OCI-M2 (cell line): ENCODE data around the gene TKTL1.
"Not testable (repeated sequence)": the region's sequence is repeated elsewhere in the genome, so short reads cannot be mapped to it uniquely, and the experiment has no call there.

Source experiments
- DNase-seq: peaks from one replicate; lab custom pipeline; 2025; ENCODE audit not compliant: unreplicated experiment; lab: John Stamatoyannopoulos, UW

The TKTL1 gene, protein sequence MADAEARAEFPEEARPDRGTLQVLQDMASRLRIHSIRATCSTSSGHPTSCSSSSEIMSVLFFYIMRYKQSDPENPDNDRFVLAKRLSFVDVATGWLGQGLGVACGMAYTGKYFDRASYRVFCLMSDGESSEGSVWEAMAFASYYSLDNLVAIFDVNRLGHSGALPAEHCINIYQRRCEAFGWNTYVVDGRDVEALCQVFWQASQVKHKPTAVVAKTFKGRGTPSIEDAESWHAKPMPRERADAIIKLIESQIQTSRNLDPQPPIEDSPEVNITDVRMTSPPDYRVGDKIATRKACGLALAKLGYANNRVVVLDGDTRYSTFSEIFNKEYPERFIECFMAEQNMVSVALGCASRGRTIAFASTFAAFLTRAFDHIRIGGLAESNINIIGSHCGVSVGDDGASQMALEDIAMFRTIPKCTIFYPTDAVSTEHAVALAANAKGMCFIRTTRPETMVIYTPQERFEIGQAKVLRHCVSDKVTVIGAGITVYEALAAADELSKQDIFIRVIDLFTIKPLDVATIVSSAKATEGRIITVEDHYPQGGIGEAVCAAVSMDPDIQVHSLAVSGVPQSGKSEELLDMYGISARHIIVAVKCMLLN

DNA sequence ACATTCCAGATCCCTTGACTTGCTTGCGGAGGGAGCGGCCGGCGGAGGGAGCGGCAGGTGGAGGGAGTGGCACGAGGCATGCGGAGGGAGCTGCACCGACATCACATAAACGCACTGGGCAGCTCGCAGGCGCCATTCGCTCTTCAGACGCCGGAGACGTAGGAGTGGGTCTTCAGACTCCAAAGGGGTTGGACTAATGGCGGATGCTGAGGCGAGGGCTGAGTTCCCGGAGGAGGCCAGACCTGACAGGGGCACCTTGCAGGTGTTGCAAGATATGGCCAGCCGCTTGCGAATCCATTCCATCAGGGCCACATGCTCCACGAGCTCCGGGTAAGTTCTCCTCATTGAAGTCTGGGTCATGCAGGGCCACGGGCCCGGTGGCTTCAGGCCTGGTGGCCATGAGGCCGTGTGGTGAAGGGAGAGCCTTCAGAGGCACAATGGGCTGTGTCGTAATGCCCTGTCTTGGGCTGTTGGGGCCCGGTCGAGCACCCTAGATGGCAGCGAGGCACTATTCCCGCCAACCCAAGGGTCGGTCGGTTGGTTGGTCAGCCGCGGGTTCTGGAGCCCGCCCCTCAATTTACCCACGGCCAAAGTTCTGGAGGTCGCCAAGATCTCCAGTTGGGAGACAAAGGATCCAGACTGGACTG is at the start of gene TKTL1:
Gene TKTL1, plus strand, starts transcription at position 132 of the 647 bp plus-strand sequence. Its CDS starts 65 bp downstream, at position 197.
- DNase-seq = no peak

DNA sequence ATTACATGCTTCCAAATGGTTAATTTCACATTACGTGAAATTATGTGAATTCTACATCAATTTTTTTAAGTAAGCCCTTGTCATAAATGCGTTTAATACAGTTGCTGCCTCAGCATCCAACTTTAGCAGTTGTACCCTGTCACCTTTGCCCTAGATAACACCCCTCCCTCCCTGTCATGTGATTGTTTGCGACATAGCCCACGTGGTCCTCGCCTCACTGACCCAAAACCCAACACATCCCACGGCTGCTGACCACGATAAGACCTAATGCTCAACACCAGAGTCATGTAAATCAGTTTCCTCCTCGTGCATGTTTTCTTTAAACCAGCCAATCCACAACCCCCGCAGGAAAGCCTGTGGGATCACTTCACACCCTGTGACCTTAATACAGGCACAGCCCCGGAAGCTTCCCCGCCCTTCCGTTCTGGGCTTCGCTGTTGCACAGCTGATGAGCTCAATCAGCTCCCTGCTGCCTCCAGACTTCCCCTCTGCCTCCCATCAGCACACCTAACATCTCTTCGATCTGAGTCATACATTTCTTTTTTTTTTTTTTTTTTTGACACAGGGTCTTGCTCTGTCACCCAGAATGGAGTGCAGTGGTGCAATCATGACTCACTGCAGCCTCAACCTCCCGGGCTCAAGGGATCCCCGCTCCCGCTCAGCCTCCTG is 48.1 kb upstream of the TKTL1 start:
- DNase-seq = not testable (repeated sequence)

DNA sequence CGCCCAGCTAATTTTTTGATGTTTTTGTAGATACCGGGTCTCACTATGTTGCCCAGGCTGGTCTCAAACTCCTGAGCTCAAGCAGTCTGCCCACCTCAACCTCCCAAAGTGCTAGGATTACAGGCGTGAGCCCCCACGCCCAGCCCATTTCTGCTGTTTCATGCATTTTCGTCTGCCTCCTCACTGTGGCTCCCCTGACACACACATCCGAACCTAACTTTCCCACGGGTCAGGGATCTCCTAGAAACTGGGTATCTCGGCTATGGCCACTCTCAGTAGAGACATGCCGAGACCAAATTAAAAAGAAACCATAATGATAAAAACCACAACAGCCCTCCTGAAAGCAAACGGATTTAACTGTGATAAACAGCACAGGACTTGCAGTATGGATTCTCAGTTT is 47.5 kb upstream of the TKTL1 start:
- not testable (repeated sequence) for DNase-seq

DNA sequence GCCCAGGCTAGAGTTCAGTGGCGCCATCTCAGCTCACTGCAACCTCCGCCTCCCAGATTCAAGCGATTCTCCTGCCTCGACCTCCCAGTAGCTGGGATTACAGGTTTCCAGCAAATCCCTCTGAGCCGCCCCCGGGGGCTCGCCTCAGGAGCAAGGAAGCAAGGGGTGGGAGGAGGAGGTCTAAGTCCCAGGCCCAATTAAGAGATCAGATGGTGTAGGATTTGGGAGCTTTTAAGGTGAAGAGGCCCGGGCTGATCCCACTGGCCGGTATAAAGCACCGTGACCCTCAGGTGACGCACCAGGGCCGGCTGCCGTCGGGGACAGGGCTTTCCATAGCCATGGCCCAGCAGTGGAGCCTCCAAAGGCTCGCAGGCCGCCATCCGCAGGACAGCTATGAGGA is 38.3 kb upstream of the TKTL1 start, which contains the start of gene OPN1MW3:
Gene OPN1MW3, plus strand, starts transcription at position 301 of the 400 bp plus-strand sequence. Its CDS starts 38 bp downstream, at position 339.
- DNase-seq = not testable (repeated sequence)

DNA sequence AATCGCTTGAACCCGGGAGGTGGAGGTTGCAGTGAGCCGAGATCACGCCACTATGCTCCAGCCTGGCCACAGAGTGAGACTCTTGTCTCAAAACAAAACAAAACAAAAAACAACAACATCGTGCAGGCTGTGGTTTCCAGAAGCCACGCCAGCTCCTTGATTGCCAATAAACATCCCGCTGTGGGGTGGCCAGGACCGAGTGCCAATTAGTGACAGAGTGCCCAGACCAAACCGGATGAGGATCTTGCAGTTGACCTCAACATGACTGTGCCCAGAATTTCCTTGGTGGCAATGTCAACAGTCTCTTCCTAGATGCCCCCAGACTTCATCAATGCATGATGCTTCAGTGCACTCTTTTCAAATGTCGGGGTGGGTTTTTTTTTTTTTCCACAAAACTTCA is 36.9 kb upstream of the TKTL1 start:
- DNase-seq = not testable (repeated sequence)

DNA sequence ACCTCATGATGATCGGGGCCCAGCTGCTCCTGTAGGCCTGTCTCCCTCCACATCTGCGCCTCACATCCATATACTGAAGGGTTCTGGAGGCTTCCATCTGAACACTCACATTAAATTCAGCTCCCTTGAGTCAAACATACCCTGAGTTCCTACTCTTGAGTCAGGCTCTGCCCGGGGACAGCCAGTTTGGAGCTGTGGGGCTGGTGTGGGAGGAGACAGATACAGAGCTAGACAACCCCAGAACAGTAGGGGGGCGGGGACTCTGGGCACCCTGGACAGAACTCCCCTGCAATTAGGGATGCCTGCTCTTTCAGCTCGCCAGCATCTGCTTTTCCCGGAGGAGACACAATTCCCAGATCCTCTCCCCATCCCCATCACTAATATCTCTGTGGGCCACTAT is 32.5 kb upstream of the TKTL1 start:
- not testable (repeated sequence) for DNase-seq

DNA sequence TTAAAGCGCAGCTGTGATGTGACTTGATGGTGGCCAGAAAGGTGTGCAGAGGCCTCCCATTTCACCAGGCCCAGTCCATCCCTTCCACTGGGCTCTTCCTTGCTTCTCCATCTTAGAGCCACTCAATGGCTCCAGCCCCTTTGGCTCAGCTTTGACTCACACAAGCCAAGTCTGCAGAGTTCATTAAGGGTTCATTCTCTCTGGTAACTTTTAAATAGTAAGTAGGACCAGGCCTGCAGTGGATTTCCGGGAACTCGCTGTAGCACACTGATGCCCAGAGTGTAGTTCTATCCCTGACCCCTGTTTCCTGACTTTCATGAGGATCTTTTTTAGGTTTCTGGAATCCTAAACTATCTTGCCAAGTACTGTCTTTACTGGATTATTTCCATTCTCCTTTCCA is 26.4 kb upstream of the TKTL1 start:
- DNase-seq = not testable (repeated sequence)

DNA sequence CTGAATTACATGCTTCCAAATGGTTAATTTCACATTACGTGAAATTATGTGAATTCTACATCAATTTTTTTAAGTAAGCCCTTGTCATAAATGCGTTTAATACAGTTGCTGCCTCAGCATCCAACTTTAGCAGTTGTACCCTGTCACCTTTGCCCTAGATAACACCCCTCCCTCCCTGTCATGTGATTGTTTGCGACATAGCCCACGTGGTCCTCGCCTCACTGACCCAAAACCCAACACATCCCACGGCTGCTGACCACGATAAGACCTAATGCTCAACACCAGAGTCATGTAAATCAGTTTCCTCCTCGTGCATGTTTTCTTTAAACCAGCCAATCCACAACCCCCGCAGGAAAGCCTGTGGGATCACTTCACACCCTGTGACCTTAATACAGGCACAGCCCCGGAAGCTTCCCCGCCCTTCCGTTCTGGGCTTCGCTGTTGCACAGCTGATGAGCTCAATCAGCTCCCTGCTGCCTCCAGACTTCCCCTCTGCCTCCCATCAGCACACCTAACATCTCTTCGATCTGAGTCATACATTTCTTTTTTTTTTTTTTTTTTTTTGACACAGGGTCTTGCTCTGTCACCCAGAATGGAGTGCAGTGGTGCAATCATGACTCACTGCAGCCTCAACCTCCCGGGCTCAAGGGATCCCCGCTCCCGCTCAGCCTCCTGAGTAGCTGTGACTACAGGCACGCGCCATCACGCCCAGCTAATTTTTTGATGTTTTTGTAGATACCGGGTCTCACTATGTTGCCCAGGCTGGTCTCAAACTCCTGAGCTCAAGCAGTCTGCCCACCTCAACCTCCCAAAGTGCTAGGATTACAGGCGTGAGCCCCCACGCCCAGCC is 10.9 kb upstream of the TKTL1 start:
- not testable (repeated sequence) for DNase-seq

DNA sequence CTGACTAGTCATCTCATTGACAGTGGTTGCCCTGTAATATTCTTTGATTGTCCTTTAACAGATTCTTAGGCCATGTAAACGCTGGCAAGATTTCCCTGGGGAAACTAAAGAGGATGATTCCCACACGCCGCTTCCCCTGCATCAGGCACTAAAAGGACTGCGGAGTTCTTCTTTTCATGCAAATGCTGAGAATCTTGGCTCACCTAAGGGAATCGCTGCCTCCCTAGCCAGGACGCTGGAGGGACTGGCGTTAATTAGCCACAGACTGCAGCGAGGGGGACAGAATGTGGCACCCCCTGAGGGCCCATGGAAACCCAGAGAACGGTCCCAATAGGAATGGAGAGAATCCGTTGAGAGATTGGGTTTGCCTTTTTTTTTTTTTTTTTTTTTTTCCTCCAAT is 9.2 kb upstream of the TKTL1 start:
- DNase-seq = not testable (repeated sequence)

DNA sequence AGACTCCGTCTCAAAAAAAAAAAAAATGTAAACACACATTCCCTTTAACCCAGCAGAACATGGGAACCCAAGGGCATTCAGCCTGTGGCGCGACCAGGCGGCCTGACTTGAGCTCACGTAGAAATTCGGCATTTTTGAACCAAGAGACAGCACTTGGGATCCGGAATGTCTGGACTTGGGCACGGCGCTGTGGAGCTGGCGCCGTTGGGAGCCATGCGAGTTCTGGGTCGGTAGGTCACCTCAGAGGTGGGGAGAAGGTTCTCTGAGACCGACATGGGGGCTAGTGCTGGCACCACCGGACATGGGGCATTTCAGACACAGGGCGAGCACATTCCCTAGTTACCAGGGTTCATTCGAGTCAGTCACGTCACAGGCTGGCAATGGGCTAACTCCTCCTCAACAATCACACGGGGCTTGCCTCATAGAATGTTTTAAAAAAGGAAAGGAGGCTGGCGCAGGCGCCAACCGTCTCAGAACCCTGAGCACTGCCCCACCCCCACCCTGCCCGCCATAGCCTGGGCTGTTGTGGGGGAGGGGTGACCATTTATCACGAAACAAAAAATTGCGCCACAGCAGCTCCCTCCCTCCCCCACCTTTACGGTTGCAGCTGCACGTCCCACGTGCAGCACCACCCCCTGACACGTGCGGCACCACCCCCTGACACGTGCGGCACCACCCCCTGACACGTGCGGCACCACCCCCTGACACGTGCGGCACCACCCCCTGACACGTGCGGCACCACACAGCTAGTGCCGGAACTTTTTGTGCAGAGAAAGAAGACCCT is 612 bp upstream of the TKTL1 start, which contains the start of gene TEX28:
Gene TEX28, minus strand, starts transcription at position 334 of the 784 bp plus-strand sequence. CDS start 3,007 bp downstream, outside the sequence.
- DNase-seq = no peak

DNA sequence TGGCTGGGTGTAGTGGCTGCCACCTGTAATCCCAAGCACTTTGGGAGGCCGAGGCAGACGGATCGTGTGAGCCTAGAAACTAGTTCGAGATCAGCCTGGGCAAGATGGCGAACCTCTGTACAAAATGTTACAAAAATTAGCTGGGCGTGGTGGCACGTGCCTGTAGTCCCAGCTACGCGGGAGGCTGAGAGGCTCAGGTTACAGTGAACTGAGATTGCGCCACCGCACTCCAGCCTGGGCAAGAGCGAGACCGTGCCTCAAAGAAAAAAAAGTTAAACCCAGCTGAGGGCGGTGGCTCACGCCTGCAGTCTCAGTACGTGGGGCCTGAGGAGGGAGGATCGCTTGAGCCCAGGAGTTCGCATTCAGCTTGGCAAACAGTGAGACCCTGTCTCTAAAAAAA is 1.1 kb downstream of the TKTL1 start:
- no peak for DNase-seq

DNA sequence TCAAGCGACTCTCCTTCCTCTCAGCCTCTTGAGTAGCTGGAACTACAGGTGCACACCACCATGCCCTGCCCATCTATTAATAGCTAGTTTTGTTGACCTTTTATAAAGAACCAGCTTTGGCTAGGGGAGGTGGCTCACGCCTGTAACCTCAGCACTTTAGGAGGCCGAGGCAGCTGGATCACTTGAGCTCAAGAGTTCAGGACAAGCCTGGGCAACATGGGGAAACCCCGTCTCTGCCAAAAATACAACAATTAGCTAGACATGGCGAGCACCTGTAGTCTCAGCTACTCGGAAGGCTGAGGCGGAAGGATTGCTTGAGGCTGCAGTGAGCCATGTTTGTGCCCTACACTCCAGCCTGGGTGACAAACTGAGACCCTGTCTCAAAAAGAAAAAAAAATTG is 2.7 kb downstream of the TKTL1 start:
- DNase-seq = no peak

DNA sequence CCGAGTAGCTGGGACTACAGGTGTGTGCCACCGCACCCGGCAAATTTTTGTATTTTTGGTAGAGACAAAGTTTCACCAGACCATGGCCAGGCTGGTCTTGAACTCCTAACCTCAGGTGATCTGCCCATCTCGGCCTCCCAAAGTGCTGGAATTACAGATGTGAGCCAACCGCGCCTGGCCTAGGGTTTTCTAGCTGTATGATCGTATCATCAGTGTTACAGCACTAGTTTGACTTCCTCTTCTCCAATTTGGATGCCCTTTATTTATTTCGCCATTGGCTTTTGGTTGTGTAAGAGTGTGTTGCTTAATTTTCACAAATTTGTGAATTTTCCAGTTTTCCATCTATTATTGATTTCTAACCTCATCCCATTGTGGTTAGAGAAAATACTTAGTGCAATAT is 5.2 kb downstream of the TKTL1 start:
- no peak for DNase-seq

DNA sequence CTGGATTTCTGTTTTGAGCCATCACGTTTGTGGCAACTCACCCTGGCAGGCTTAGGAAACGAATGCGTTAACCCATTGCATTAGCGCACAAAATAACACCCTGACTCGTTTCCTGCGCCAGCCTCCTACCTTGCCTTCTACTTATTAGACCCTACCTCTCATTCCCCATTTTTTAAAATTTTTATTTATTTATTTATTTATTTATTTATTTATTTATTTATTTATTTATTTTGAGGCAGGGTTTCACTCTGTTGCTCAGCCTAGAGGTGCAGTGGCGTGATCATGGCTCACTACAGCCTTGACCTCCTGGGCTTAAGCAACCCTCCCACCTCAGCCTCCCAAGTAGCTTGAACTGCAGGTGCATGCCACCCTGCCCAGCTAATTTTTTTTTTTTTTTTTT is 7.4 kb downstream of the TKTL1 start:
- DNase-seq = not testable (repeated sequence)

DNA sequence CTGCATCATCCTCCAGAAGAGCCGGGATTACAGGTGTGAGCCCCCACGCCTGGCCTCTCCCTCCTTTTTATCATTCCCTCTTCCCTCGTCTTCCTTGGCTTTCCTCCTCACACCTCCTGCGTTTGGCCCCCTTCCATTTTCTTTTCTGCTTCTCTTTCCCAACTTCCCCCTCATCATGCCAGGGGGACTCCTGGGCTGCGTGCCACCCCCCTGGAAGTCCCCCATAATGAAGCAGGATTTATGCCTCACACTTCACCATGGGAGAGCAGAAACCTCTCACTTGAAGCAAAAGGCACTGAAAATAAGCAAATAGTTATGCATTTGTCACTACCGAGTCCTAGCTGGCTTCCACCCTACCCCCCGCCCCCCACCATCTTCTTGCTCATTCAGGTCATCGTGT is 7.9 kb downstream of the TKTL1 start:
- no peak for DNase-seq

DNA sequence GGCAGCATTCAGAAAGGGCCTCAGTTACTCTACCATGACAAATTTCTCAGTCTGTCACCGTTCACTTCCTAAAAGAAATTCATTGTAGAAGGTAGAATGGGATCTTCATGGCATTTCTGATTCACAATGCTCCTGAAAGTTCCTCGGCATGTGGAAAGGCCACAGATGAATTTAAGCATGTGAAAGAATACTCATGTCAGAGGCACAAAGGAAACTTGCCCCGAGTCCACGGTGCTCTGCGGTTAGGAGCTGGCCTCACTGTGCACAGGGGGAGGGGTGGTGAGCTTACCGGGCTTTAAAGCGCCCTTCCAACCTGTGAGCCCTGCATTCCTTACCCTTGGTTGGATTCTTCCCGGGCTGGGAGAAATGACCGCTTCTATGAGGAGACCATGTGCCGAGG is 9.3 kb downstream of the TKTL1 start:
- DNase-seq = no peak

DNA sequence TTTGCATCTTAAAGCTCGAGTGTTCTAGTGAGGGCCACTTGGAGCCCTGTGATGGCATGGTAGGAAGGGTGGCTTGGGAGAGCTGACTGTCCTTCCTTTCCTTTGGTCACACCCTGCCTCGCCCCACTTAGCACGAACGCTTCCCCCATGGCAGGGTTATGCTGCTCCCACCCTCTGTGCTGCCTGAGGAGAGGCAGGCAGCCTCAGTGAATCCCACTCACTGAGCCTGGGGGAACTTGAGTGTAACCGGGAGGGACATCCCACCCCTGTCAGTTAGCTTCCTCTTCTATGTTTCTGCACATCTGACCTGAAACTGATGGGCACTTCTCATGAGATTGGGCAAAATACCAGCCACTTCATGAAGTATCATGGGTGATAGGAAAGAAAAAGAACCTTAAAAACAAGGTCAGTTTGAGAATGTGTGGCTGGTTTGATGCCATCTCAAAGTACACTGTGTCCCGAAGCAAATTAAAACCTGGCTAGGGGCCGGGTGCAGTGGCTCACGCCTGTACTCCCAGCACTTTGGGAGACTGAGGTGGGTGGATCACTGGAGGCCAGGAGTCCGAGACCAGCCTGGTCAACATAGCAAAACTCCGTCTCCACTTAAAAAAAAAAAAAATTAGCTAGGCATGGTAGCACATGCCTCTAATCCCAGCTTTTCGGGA is 10.1 kb downstream of the TKTL1 start:
- DNase-seq = no peak

DNA sequence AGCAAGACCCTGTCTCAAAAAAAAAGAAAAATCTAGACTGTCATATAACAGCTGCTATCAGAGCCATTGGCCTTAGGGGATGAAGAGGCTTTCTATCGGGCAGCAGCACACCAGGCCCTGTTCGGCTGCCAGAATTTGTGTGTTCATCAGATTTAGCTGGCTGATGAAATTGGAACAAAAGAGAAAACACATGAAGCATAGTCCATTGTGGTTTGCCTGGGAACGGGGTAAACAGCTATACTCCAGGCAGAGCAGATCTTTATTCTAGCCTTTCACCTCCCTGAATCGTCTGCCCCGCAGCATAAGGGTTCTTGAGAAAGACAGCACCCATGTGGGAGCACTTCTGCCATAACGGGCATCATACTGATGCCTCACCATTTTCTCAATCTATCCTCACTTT is 11.6 kb downstream of the TKTL1 start:
- DNase-seq = no peak
